ENCODE data around the gene SYCE3.
"Not testable (repeated sequence)": the region's sequence is repeated elsewhere in the genome, so short reads cannot be mapped to it uniquely, and the experiment has no call there.

The SYCE3 gene

GRCh38 chr22:50610041-50610451 is 47.3 kb upstream of the SYCE3 start:
- no peaks in the 10 kb centered on the region for H3K4me1 ChIP-seq (ENCODE audit: control insufficient read depth, insufficient read depth, low read depth, low read length)
- H2BK12ac ChIP-seq (ENCODE audit: low read length in 2 of 2): no peak overlapping the region
- H3K9me3 ChIP-seq (ENCODE audit: control insufficient read depth, low read length): no peaks in the 10 kb centered on the region
- DNase-seq: no peak
- H2BK120ac ChIP-seq (ENCODE audit: low read depth, low read length): no peak overlapping the region
- H3K27ac ChIP-seq (ENCODE audit: low read length, poor library complexity, severe bottlenecking): no peak overlapping the region
- no peak overlapping the region for H3K18ac ChIP-seq (ENCODE audit: low read depth in 1 of 2, low read length in 2 of 2)
- peaks cover 0 to 5% of the 10 kb centered on the region in 2 experiments for H3K36me3 ChIP-seq (ENCODE audit: control insufficient read depth in 1 of 2, insufficient read depth in 2 of 2, low read depth in 1 of 2, low read length in 2 of 2)
- H3K14ac ChIP-seq (ENCODE audit: low read length in 2 of 2): peak overlapping the region in 1 of 2 experiments; percentile 5
- no peak overlapping the region for H3K23ac ChIP-seq (ENCODE audit: low read length in 2 of 2)
- no peak overlapping the region for H3K4ac ChIP-seq (ENCODE audit: low read depth in 1 of 2, low read length in 2 of 2)
- no peak overlapping the region for H3K4me3 ChIP-seq (ENCODE audit: insufficient read depth in 1 of 2, low read depth in 1 of 2, low read length in 2 of 2)
- H3K4me2 ChIP-seq (ENCODE audit: low read length, poor library complexity, severe bottlenecking): no peak overlapping the region
- no peak overlapping the region for H4K91ac ChIP-seq (ENCODE audit: low read length)
- no peak overlapping the region for H2AFZ ChIP-seq (ENCODE audit: low read depth, low read length)
- H2BK5ac ChIP-seq (ENCODE audit: low read depth, low read length, poor library complexity, severe bottlenecking): no peak overlapping the region
- H3K27me3 ChIP-seq (ENCODE audit: control insufficient read depth in 1 of 2, insufficient read depth in 1 of 2, low read length in 2 of 2): peaks cover 48 to 79% of the 10 kb centered on the region in 2 experiments
- no peak overlapping the region for H3K9ac ChIP-seq (ENCODE audit: low read length)
- H2BK15ac ChIP-seq (ENCODE audit: low read depth, poor library complexity, severe bottlenecking): no peak overlapping the region
- H3K79me1 ChIP-seq (replicated peaks; ENCODE audit: low read length, poor library complexity, severe bottlenecking): no peaks in the 10 kb centered on the region
- no peak overlapping the region for H2AK5ac ChIP-seq (ENCODE audit: low read length, severe bottlenecking)
- H4K8ac ChIP-seq (ENCODE audit: low read length): no peak overlapping the region
- WGBS: 86% methylated on average over 11 of the region's 11 CpGs

GRCh38 chr22:50609599-50609998 is 46.9 kb upstream of the SYCE3 start:
- Histone ChIP-seq H3K36me3 (ENCODE audit: control insufficient read depth in 1 of 2, insufficient read depth in 2 of 2, low read depth in 1 of 2, low read length in 2 of 2) (peaks cover 0 to 6% of the 10 kb centered on the region in 2 experiments), H3K27me3 (ENCODE audit: control insufficient read depth in 1 of 2, insufficient read depth in 1 of 2, low read length in 2 of 2) (peaks cover 48 to 84% of the 10 kb centered on the region in 2 experiments), H2BK12ac (ENCODE audit: low read length in 2 of 2) (no peak overlapping the region), H2BK15ac (ENCODE audit: low read depth, poor library complexity, severe bottlenecking) (no peak overlapping the region), H4K91ac (ENCODE audit: low read length) (no peak overlapping the region), H3K4me2 (ENCODE audit: low read length, poor library complexity, severe bottlenecking) (no peak overlapping the region), H3K4me3 (ENCODE audit: insufficient read depth in 1 of 2, low read depth in 1 of 2, low read length in 2 of 2) (no peak overlapping the region), H2BK5ac (ENCODE audit: low read depth, low read length, poor library complexity, severe bottlenecking) (no peak overlapping the region), H4K8ac (ENCODE audit: low read length) (no peak overlapping the region), H3K27ac (ENCODE audit: low read length, poor library complexity, severe bottlenecking) (no peak overlapping the region), H3K4me1 (ENCODE audit: control insufficient read depth, insufficient read depth, low read depth, low read length) (no peaks in the 10 kb centered on the region), H3K4ac (ENCODE audit: low read depth in 1 of 2, low read length in 2 of 2) (no peak overlapping the region), H3K23ac (ENCODE audit: low read length in 2 of 2) (no peak overlapping the region), H2AFZ (ENCODE audit: low read depth, low read length) (no peak overlapping the region), H3K9ac (ENCODE audit: low read length) (no peak overlapping the region), H3K14ac (ENCODE audit: low read length in 2 of 2) (no peak overlapping the region), H3K79me1 (replicated peaks; ENCODE audit: low read length, poor library complexity, severe bottlenecking) (no peaks in the 10 kb centered on the region), H2BK120ac (ENCODE audit: low read depth, low read length) (no peak overlapping the region), H3K9me3 (ENCODE audit: control insufficient read depth, low read length) (no peaks in the 10 kb centered on the region), H3K18ac (ENCODE audit: low read depth in 1 of 2, low read length in 2 of 2) (no peak overlapping the region), H2AK5ac (ENCODE audit: low read length, severe bottlenecking) (no peak overlapping the region)
- 84% methylated on average over 12 of the region's 12 CpGs for WGBS
- DNase-seq: no peak

- H4K91ac ChIP-seq (ENCODE audit: low read length): no peak overlapping the region
- no peaks in the 10 kb centered on the region for H3K4me1 ChIP-seq (ENCODE audit: control insufficient read depth, insufficient read depth, low read depth, low read length)
- H3K14ac ChIP-seq (ENCODE audit: low read length in 2 of 2): peak overlapping the region in 1 of 2 experiments; percentile 64
- WGBS: 89% methylated on average over 9 of the region's 10 CpGs
- no peak overlapping the region for H2AFZ ChIP-seq (ENCODE audit: low read depth, low read length)
- no peak overlapping the region for H3K18ac ChIP-seq (ENCODE audit: low read depth in 1 of 2, low read length in 2 of 2)
- no peak overlapping the region for H3K27ac ChIP-seq (ENCODE audit: low read length, poor library complexity, severe bottlenecking)
- H3K27me3 ChIP-seq (ENCODE audit: control insufficient read depth in 1 of 2, insufficient read depth in 1 of 2, low read length in 2 of 2): peaks cover 48 to 87% of the 10 kb centered on the region in 2 experiments
- H3K36me3 ChIP-seq (ENCODE audit: control insufficient read depth in 1 of 2, insufficient read depth in 2 of 2, low read depth in 1 of 2, low read length in 2 of 2): peaks cover 0 to 11% of the 10 kb centered on the region in 2 experiments
- no peak overlapping the region for H2BK15ac ChIP-seq (ENCODE audit: low read depth, poor library complexity, severe bottlenecking)
- no peaks in the 10 kb centered on the region for H3K9me3 ChIP-seq (ENCODE audit: control insufficient read depth, low read length)
- H4K8ac ChIP-seq (ENCODE audit: low read length): no peak overlapping the region
- no peak for DNase-seq
- no peak overlapping the region for H3K4me3 ChIP-seq (ENCODE audit: insufficient read depth in 1 of 2, low read depth in 1 of 2, low read length in 2 of 2)
- no peak overlapping the region for H2BK12ac ChIP-seq (ENCODE audit: low read length in 2 of 2)
- no peak overlapping the region for H2BK5ac ChIP-seq (ENCODE audit: low read depth, low read length, poor library complexity, severe bottlenecking)
- H3K9ac ChIP-seq (ENCODE audit: low read length): no peak overlapping the region
- no peak overlapping the region for H2BK120ac ChIP-seq (ENCODE audit: low read depth, low read length)
- H3K23ac ChIP-seq (ENCODE audit: low read length in 2 of 2): no peak overlapping the region
- no peak overlapping the region for H3K4ac ChIP-seq (ENCODE audit: low read depth in 1 of 2, low read length in 2 of 2)
- no peak overlapping the region for H2AK5ac ChIP-seq (ENCODE audit: low read length, severe bottlenecking)
- no peak overlapping the region for H3K4me2 ChIP-seq (ENCODE audit: low read length, poor library complexity, severe bottlenecking)
- no peaks in the 10 kb centered on the region for H3K79me1 ChIP-seq (replicated peaks; ENCODE audit: low read length, poor library complexity, severe bottlenecking)
Observed at GRCh38 chr22:50608996-50609395, 46.3 kb upstream of the SYCE3 start.

GRCh38 chr22:50608058-50608840 is 45.5 kb upstream of the SYCE3 start:
- not testable (repeated sequence) for H3K18ac ChIP-seq (ENCODE audit: low read depth in 1 of 2, low read length in 2 of 2); H4K8ac ChIP-seq (ENCODE audit: low read length); H3K9ac ChIP-seq (ENCODE audit: low read length); DNase-seq; H2BK15ac ChIP-seq (ENCODE audit: low read depth, poor library complexity, severe bottlenecking); H3K4me2 ChIP-seq (ENCODE audit: low read length, poor library complexity, severe bottlenecking); H3K4me3 ChIP-seq (ENCODE audit: insufficient read depth in 1 of 2, low read depth in 1 of 2, low read length in 2 of 2); H3K9me3 ChIP-seq (ENCODE audit: control insufficient read depth, low read length); H3K79me1 ChIP-seq (replicated peaks; ENCODE audit: low read length, poor library complexity, severe bottlenecking); H3K27ac ChIP-seq (ENCODE audit: low read length, poor library complexity, severe bottlenecking); H2AFZ ChIP-seq (ENCODE audit: low read depth, low read length); H3K4me1 ChIP-seq (ENCODE audit: control insufficient read depth, insufficient read depth, low read depth, low read length); H3K14ac ChIP-seq (ENCODE audit: low read length in 2 of 2); H2BK120ac ChIP-seq (ENCODE audit: low read depth, low read length); H3K23ac ChIP-seq (ENCODE audit: low read length in 2 of 2); H2AK5ac ChIP-seq (ENCODE audit: low read length, severe bottlenecking); H3K4ac ChIP-seq (ENCODE audit: low read depth in 1 of 2, low read length in 2 of 2); H2BK12ac ChIP-seq (ENCODE audit: low read length in 2 of 2); H4K91ac ChIP-seq (ENCODE audit: low read length); H2BK5ac ChIP-seq (ENCODE audit: low read depth, low read length, poor library complexity, severe bottlenecking)
- 88% methylated on average over 39 of the region's 39 CpGs for WGBS
- peaks cover 0 to 11% of the 10 kb centered on the region in 2 experiments for H3K36me3 ChIP-seq (ENCODE audit: control insufficient read depth in 1 of 2, insufficient read depth in 2 of 2, low read depth in 1 of 2, low read length in 2 of 2)
- peaks cover 46 to 86% of the 10 kb centered on the region in 2 experiments for H3K27me3 ChIP-seq (ENCODE audit: control insufficient read depth in 1 of 2, insufficient read depth in 1 of 2, low read length in 2 of 2)
